ENCODE measurements around the gene FAM168A. TPM values are rescaled to one million over a fixed set of nuclear protein-coding genes. Genes with fewer than 3 reads are reported as not detected.

Gene FAM168A
- total and polyA plus RNA-seq, 2 of the 8 experiments (the other 6 are each of a cell fraction or from before 2014, with no cell fraction given): 17.1 to 21.6 TPM

DNA sequence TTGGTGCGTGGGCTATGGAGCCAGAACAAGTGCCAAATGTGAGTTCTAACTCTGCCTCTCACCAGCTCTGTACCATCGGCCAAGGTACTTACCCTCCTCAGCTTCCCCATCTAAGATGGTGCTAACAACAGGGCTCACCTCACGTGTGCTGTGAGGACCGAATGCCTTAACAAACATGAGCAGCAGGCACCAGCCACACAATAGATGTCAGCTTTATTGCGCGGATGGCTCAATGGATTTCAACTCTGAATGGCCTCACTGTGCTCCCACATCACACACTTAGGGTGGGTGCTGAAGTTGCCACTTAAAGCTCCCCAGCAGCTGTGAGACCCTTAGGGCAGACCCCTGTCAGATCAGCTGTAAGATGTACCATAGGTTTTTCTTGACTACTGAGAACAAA is 197.6 kb downstream of the FAM168A start:
- H2BK5ac ChIP-seq (ENCODE audit: low read depth, low read length): no peak overlapping the region
- ChIA-PET POLR2A (ENCODE audit: partially characterized antibody) (no interaction called here), CTCF (ENCODE audit: partially characterized antibody) (interaction anchor here (0.7 to 59.1 kb wide), 11 partner anchors 10 to 261 kb away, joined by 3 to 1456 read pairs (median 3); no protein-coding TSS in a partner anchor)
- H4K20me1 ChIP-seq (replicated peaks in 1 of 2; ENCODE audit: control insufficient read depth in 1 of 2, insufficient read depth in 2 of 2, low read length in 2 of 2): peaks cover 1 to 3% of the 10 kb centered on the region in 2 experiments
- H3K14ac ChIP-seq (ENCODE audit: insufficient read length): no peak overlapping the region
- H3K9me3 ChIP-seq (ENCODE audit: insufficient read depth in 2 of 2, low read depth in 1 of 2, low read length in 1 of 2): no peaks in the 10 kb centered on the region
- no peak overlapping the region for H3K9ac ChIP-seq (replicated peaks in 1 of 4; ENCODE audit: extremely low read depth in 1 of 4, low read depth in 3 of 4, low read length in 3 of 4)
- no peak overlapping the region for H3K56ac ChIP-seq (replicated peaks; ENCODE audit: insufficient read length, low read depth, low read length)
- DNase-seq (ENCODE audit: low read depth in 1 of 2, low spot score in 2 of 2) (no peak), FAIRE-seq (no peak)
- no peak overlapping the region for H2AFZ ChIP-seq (ENCODE audit: low read length)
- no peak overlapping the region for H3K4me3 ChIP-seq (ENCODE audit: extremely low read depth in 1 of 4, insufficient read depth in 2 of 4, low read depth in 3 of 4, low read length in 4 of 4)
- no peak overlapping the region for H3K4me2 ChIP-seq (ENCODE audit: insufficient read depth in 1 of 2, low read depth in 2 of 2, low read length in 2 of 2)
- no peak overlapping the region for H4K8ac ChIP-seq (ENCODE audit: extremely low read depth, insufficient read depth, low read length)
- no peak overlapping the region for H3K27ac ChIP-seq (ENCODE audit: low read depth, low read length)
- H4K91ac ChIP-seq (replicated peaks; ENCODE audit: insufficient read length, low read length): no peak overlapping the region
- H2BK15ac ChIP-seq (ENCODE audit: low read length): no peak overlapping the region
- no peak overlapping the region for H4K5ac ChIP-seq (ENCODE audit: insufficient read length, low read depth, low read length)
- peaks cover 0 to under 1% (median 0%) of the 10 kb centered on the region in 4 experiments; a peak in 2 of 8 replicates for H3K36me3 ChIP-seq (ENCODE audit: control insufficient read depth in 2 of 4, insufficient read depth in 4 of 4, low read length in 3 of 4)
- H2BK12ac ChIP-seq (ENCODE audit: low read depth, low read length): no peak overlapping the region
- H3K27me3 ChIP-seq (replicated peaks in 1 of 4; ENCODE audit: control insufficient read depth in 3 of 4, extremely low read depth in 1 of 4, insufficient read depth in 3 of 4, low read length in 3 of 4): no peaks in the 10 kb centered on the region
- 92% methylated on average over 6 of the region's 6 CpGs; no CpG with 5 or more reads in 1 of the 2 experiments for WGBS, 2 experiments (ENCODE audit: extremely low coverage in 1 of 2, insufficient coverage in 1 of 2, insufficient read length in 1 of 2, insufficient replicate concordance in 2 of 2, low coverage in 1 of 2, low lambda C conversion rate in 2 of 2, missing lambda C conversion rate in 1 of 2)
- H3K18ac ChIP-seq (ENCODE audit: extremely low read depth, low read length): no peak overlapping the region
- H3K79me2 ChIP-seq (ENCODE audit: control insufficient read depth in 1 of 2, insufficient read depth in 2 of 2, low read length in 2 of 2): no peaks in the 10 kb centered on the region
- no peak overlapping the region for H3K23ac ChIP-seq (ENCODE audit: insufficient read length)
- H3K79me1 ChIP-seq (ENCODE audit: low read depth, low read length): no peaks in the 10 kb centered on the region
- H3K4ac ChIP-seq (replicated peaks; ENCODE audit: insufficient read length, low read depth, low read length): no peak overlapping the region
- TF ChIP-seq SP1 (IDR thresholded peaks at IDR 0.05; ENCODE audit: low read depth, low read length) (no peak), CHD2 (IDR thresholded peaks at IDR 0.05; ENCODE audit: low read length) (no peak)
- H2AK5ac ChIP-seq (ENCODE audit: low read depth, low read length): no peak overlapping the region
- H2BK120ac ChIP-seq (replicated peaks; ENCODE audit: low read depth, low read length): no peak overlapping the region
- H2BK20ac ChIP-seq (ENCODE audit: low read length): no peak overlapping the region
- H3K4me1 ChIP-seq (replicated peaks in 1 of 4; ENCODE audit: control insufficient read depth in 3 of 4, insufficient read depth in 4 of 4, low read length in 3 of 4): peaks cover 0 to 3% (median 2%) of the 10 kb centered on the region in 4 experiments; a peak in 5 of 7 replicates
- H3K23me2 ChIP-seq (ENCODE audit: low read depth, low read length): no peaks in the 10 kb centered on the region

All from H1 (cell line).